ENCODE data around the gene GPBAR1.

The GPBAR1 gene

GRCh38 chr2:218269900-218270720 lies 9.3 kb downstream of the GPBAR1 start, which contains the start of the genes AAMP and PNKD:
TSS of gene AAMP (minus strand) at chr2:218270137. CDS start at chr2:218270086, 51 bp downstream.
TSS of gene PNKD (plus strand) at chr2:218270519. CDS start at chr2:218270536, 17 bp downstream.
- Histone ChIP-seq H3K27me3 (ENCODE audit: low read length) (no peaks in the 10 kb centered on the region), H3K79me2 (ENCODE audit: insufficient read depth, low read length) (peaks cover 7% of the 10 kb centered on the region), H3K9me2 (replicated peaks; ENCODE audit: insufficient read depth, low read length) (no peaks in the 10 kb centered on the region), H3K27ac (ENCODE audit: low read depth, low read length) (0 out of 2 replicates have a peak within 1 kb of the TSS, but pooled peaks have one; percentile 16), H3K9me3 (ENCODE audit: insufficient read depth, low read length) (no peaks in the 10 kb centered on the region), H2AFZ (ENCODE audit: low read depth, low read length, severe bottlenecking) (peak within 1 kb of the TSS; percentile 89), H4K20me1 (ENCODE audit: low read depth, low read length) (no peaks in the 10 kb centered on the region), H3K4me2 (ENCODE audit: low read depth, low read length, poor library complexity, severe bottlenecking) (peak within 1 kb of the TSS; percentile 95), H3K9ac (ENCODE audit: low read length) (peak within 1 kb of the TSS; percentile 82), H3K36me3 (ENCODE audit: low read length) (no peaks in the 10 kb centered on the region), H3K4me3 (ENCODE audit: insufficient read depth, low read length, poor library complexity, severe bottlenecking) (peak within 1 kb of the TSS; percentile 96), H3F3A (ENCODE audit: insufficient read depth) (no peaks in the 10 kb centered on the region)
- TF ChIP-seq EZH2phosphoT487 (conservative IDR thresholded peaks at IDR 0.05; ENCODE audit: low read length) (no peak), CTCF (IDR thresholded peaks at IDR 0.05; ENCODE audit: insufficient read depth, low read length, poor library complexity, severe bottlenecking) (no peak)

DNA sequence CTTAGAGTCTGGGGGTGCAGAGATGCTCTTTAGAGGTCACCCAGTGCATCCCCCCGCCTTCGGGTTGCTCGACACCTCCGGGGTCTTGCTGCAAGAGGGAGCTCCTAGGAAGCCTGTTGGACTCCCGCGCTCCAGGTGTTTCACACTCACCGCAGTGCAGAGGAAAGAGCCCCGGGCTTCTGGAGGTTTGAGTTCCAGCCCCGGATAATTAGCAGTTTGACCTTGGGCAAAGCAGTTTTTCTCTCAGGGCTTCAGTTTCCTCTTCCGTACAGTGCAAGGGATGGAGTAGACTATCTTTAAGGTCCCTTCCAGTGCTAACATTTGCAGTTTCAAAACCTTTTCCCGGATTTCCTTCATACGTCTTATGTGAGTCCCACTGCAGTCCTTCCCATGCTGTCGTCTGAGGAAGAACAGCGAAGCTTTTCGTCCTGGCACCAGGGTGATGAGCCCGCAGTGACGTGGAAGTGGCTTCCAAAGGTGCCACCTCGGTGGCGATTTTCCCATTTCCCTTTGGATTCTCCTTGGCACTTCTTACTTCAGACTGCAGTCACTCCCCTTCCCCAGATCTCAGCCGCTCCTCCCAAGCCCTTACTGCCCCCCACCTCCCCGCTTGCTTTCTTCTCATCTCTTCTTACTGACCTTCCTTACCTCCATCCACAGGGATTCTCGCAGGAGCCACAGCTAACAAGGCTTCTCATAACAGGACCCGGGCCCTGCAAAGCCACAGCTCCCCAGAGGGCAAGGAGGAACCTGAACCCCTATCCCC lies 10.1 kb downstream of the GPBAR1 start:
- H2AFZ ChIP-seq (ENCODE audit: low read depth, low read length, severe bottlenecking): peak overlapping the region; percentile 89
- no peaks in the 10 kb centered on the region for H4K20me1 ChIP-seq (ENCODE audit: low read depth, low read length)
- peaks cover 7% of the 10 kb centered on the region for H3K79me2 ChIP-seq (ENCODE audit: insufficient read depth, low read length)
- no peaks in the 10 kb centered on the region for H3K27me3 ChIP-seq (ENCODE audit: low read length)
- H3K4me2 ChIP-seq (ENCODE audit: low read depth, low read length, poor library complexity, severe bottlenecking): peak overlapping the region; percentile 95
- H3K36me3 ChIP-seq (ENCODE audit: low read length): no peaks in the 10 kb centered on the region
- H3K9me3 ChIP-seq (ENCODE audit: insufficient read depth, low read length): no peaks in the 10 kb centered on the region
- H3K4me3 ChIP-seq (ENCODE audit: insufficient read depth, low read length, poor library complexity, severe bottlenecking): peak overlapping the region; percentile 96
- no peak for TF ChIP-seq EZH2phosphoT487 (conservative IDR thresholded peaks at IDR 0.05; ENCODE audit: low read length)
- TF ChIP-seq CTCF (IDR thresholded peaks at IDR 0.05; ENCODE audit: insufficient read depth, low read length, poor library complexity, severe bottlenecking): no peak
- no peaks in the 10 kb centered on the region for H3K9me2 ChIP-seq (replicated peaks; ENCODE audit: insufficient read depth, low read length)
- H3K27ac ChIP-seq (ENCODE audit: low read depth, low read length): 0 out of 2 replicates have a peak overlapping the region, but pooled peaks have one; percentile 16
- no peaks in the 10 kb centered on the region for H3F3A ChIP-seq (ENCODE audit: insufficient read depth)
- H3K9ac ChIP-seq (ENCODE audit: low read length): peak overlapping the region; percentile 82

GRCh38 chr2:218271487-218271797 lies 10.6 kb downstream of the GPBAR1 start:
- no peaks in the 10 kb centered on the region for H3F3A ChIP-seq (ENCODE audit: insufficient read depth)
- no peak overlapping the region for H2AFZ ChIP-seq (ENCODE audit: low read depth, low read length, severe bottlenecking)
- H3K4me2 ChIP-seq (ENCODE audit: low read depth, low read length, poor library complexity, severe bottlenecking): peak overlapping the region; percentile 95
- no peak overlapping the region for H3K27ac ChIP-seq (ENCODE audit: low read depth, low read length)
- H3K9me3 ChIP-seq (ENCODE audit: insufficient read depth, low read length): no peaks in the 10 kb centered on the region
- H4K20me1 ChIP-seq (ENCODE audit: low read depth, low read length): no peaks in the 10 kb centered on the region
- peak overlapping the region; percentile 96 for H3K4me3 ChIP-seq (ENCODE audit: insufficient read depth, low read length, poor library complexity, severe bottlenecking)
- no peak for TF ChIP-seq EZH2phosphoT487 (conservative IDR thresholded peaks at IDR 0.05; ENCODE audit: low read length)
- TF ChIP-seq CTCF (IDR thresholded peaks at IDR 0.05; ENCODE audit: insufficient read depth, low read length, poor library complexity, severe bottlenecking): no peak
- no peaks in the 10 kb centered on the region for H3K27me3 ChIP-seq (ENCODE audit: low read length)
- peak overlapping the region; percentile 82 for H3K9ac ChIP-seq (ENCODE audit: low read length)
- no peaks in the 10 kb centered on the region for H3K9me2 ChIP-seq (replicated peaks; ENCODE audit: insufficient read depth, low read length)
- H3K79me2 ChIP-seq (ENCODE audit: insufficient read depth, low read length): peaks cover 7% of the 10 kb centered on the region
- no peaks in the 10 kb centered on the region for H3K36me3 ChIP-seq (ENCODE audit: low read length)

Data from SU-DHL-6 (cell line).